Cardiac muscle cell (in vitro differentiated cells and primary cell): ENCODE measurements around the gene HDAC11. TPM values are rescaled to one million over a fixed set of nuclear protein-coding genes. Genes with fewer than 3 reads are reported as not detected.
A peak's percentile ranks its signal among the peaks of the same experiment; 100 is the strongest.

Experiments used
- DNase-seq, 2 donors: peaks; one replicate each; pipeline versions ENCODE4 v3.0.0 to v3.0.0-alpha.2; 2010 to 2017; ENCODE audit warnings: low read depth in 1 of 2, low spot score in 1 of 2
- H3K27ac ChIP-seq: fragments of 200-600 bp; sonication (generic); 2 replicates; pipeline ENCODE4 v1.5.1; 2016
- H3K27me3 ChIP-seq: fragments of 200-600 bp; sonication (generic); 2 replicates; pipeline ENCODE4 v1.6.0; 2016; ENCODE audit warnings: control low read depth
- H3K36me3 ChIP-seq: fragments of 200-600 bp; sonication (generic); 2 replicates; pipeline ENCODE4 v1.5.1; 2016; ENCODE audit warnings: control low read depth
- H3K4me1 ChIP-seq: fragments of 200-600 bp; sonication (generic); 2 replicates; pipeline ENCODE4 v1.8.1; 2017; ENCODE audit warnings: low read depth, mild to moderate bottlenecking, mixed run types
- H3K4me3 ChIP-seq: fragments of 200-600 bp; sonication (generic); 2 replicates; pipeline ENCODE4 v1.5.1; 2016; ENCODE audit warnings: mild to moderate bottlenecking
- H3K9me3 ChIP-seq: fragments of 200-600 bp; sonication (generic); 2 replicates; pipeline ENCODE4 v1.5.1; 2017; ENCODE audit warnings: low read depth, mild to moderate bottlenecking, control low read depth
- CTCF ChIP-seq: IDR thresholded peaks from 2 replicates; pipeline ENCODE4 v1.5.1; 2012; ENCODE audit warnings: low read depth, mild to moderate bottlenecking, low read length
- polyA plus RNA-seq: library from polyadenylated mRNA; unstranded; fragments of >200 nt; fragmentation: Nextera tagmentation; extraction: Ambion mirVana; gene quantifications from 2 replicates; pipeline ENCODE4 v1.2.1, GENCODE V29; 2016
- total RNA-seq: library from RNA; depleted of rRNA; stranded (reverse); fragments of >200 nt; gene quantifications from 2 replicates; pipeline ENCODE4 v1.2.3, GENCODE V29; 2016

The HDAC11 gene
- total and polyA plus RNA-seq, 2 experiments from 2014 or later: 27.1 to 35.7 TPM

- no peak for TF ChIP-seq CTCF
- DNase-seq: no peak
- no peaks in the 10 kb centered on the region for H3K9me3 ChIP-seq
- H3K27ac ChIP-seq: no peak overlapping the region
- no peaks in the 10 kb centered on the region for H3K27me3 ChIP-seq
- H3K4me3 ChIP-seq: no peak overlapping the region
- H3K36me3 ChIP-seq: no peaks in the 10 kb centered on the region
- peaks cover 4% of the 10 kb centered on the region for H3K4me1 ChIP-seq
These were observed 52.5 kb downstream of the HDAC11 start for GRCh38 chr3:13532631-13533030.

- Histone ChIP-seq H3K9me3 (no peaks in the 10 kb centered on the region), H3K27me3 (no peaks in the 10 kb centered on the region), H3K36me3 (no peaks in the 10 kb centered on the region), H3K4me1 (peaks cover 4% of the 10 kb centered on the region), H3K4me3 (no peak overlapping the region), H3K27ac (no peak overlapping the region)
- DNase-seq: no peak
- no peak for TF ChIP-seq CTCF
These were observed 53.8 kb downstream of the HDAC11 start for GRCh38 chr3:13533885-13534301.

- no peak for DNase-seq
- TF ChIP-seq CTCF: no peak
- Histone ChIP-seq H3K27me3 (no peaks in the 10 kb centered on the region), H3K4me1 (peaks cover 4% of the 10 kb centered on the region), H3K36me3 (no peaks in the 10 kb centered on the region), H3K27ac (no peak overlapping the region), H3K4me3 (no peak overlapping the region), H3K9me3 (no peaks in the 10 kb centered on the region)
These were observed 55.4 kb downstream of the HDAC11 start for GRCh38 chr3:13535526-13535875.

- no peak for TF ChIP-seq CTCF
- Histone ChIP-seq H3K4me1 (peaks cover 4% of the 10 kb centered on the region), H3K27me3 (no peaks in the 10 kb centered on the region), H3K36me3 (no peaks in the 10 kb centered on the region), H3K9me3 (no peaks in the 10 kb centered on the region), H3K27ac (no peak overlapping the region), H3K4me3 (no peak overlapping the region)
- no peak for DNase-seq
These were observed 55.8 kb downstream of the HDAC11 start for GRCh38 chr3:13535905-13536304.

GRCh38 chr3:13536432-13536831 lies 56.3 kb downstream of the HDAC11 start:
- no peak overlapping the region for H3K4me3 ChIP-seq
- no peaks in the 10 kb centered on the region for H3K27me3 ChIP-seq
- peaks cover 4% of the 10 kb centered on the region for H3K4me1 ChIP-seq
- no peak for TF ChIP-seq CTCF
- DNase-seq: no peak
- H3K9me3 ChIP-seq: no peaks in the 10 kb centered on the region
- no peaks in the 10 kb centered on the region for H3K36me3 ChIP-seq
- no peak overlapping the region for H3K27ac ChIP-seq

GRCh38 chr3:13536832-13537231 lies 56.7 kb downstream of the HDAC11 start:
- peak in 1 of 2 donors; percentile 65 for DNase-seq
- H3K4me1 ChIP-seq: peaks cover 4% of the 10 kb centered on the region
- H3K4me3 ChIP-seq: no peak overlapping the region
- TF ChIP-seq CTCF: no peak
- no peaks in the 10 kb centered on the region for H3K36me3 ChIP-seq
- no peaks in the 10 kb centered on the region for H3K9me3 ChIP-seq
- no peak overlapping the region for H3K27ac ChIP-seq
- no peaks in the 10 kb centered on the region for H3K27me3 ChIP-seq
